Liver (tissue), 3 donors: ENCODE measurements around the gene DOC2B.

Experiments used
- ATF3 ChIP-seq: IDR thresholded peaks from 2 replicates; pipeline ENCODE4 v1.6.1; 2016; ENCODE audit warnings: antibody characterized with exemption
- CTCF ChIP-seq: fragments of 150-350 bp; IDR thresholded peaks from 2 replicates; pipeline ENCODE4 v1.5.1; 2017; ENCODE audit warnings: improper control_type of control experiment, low read depth, low read length; ENCODE audit not compliant: missing input control
- FOXA1 ChIP-seq: IDR thresholded peaks from 2 replicates; pipeline ENCODE4 v1.6.1; 2016; ENCODE audit warnings: antibody characterized with exemption
- GABPA ChIP-seq, 2 donors: IDR thresholded peaks in 1 of 2; conservative IDR thresholded peaks in 1 of 2; 2 replicates each; pipeline ENCODE4 v1.6.1; 2016; ENCODE audit warnings: antibody characterized with exemption in 2 of 2, mild to moderate bottlenecking in 1 of 2, moderate library complexity in 1 of 2
- HNF4A ChIP-seq, 2 donors: conservative IDR thresholded peaks; 2 replicates each; pipeline ENCODE4 v1.6.1; 2016; ENCODE audit warnings: antibody characterized with exemption in 2 of 2, mild to moderate bottlenecking in 2 of 2
- HNF4G ChIP-seq: IDR thresholded peaks from 2 replicates; pipeline ENCODE4 v1.6.1; 2016; ENCODE audit warnings: antibody characterized with exemption
- JUND ChIP-seq, 2 donors: IDR thresholded peaks; 2 replicates each; pipeline ENCODE4 v1.6.1; 2016; ENCODE audit warnings: antibody characterized with exemption in 2 of 2
- MAX ChIP-seq: IDR thresholded peaks from 2 replicates; pipeline ENCODE4 v1.6.1; 2016; ENCODE audit warnings: antibody characterized with exemption
- REST ChIP-seq: IDR thresholded peaks from 2 replicates; pipeline ENCODE4 v1.6.1; 2016; ENCODE audit warnings: antibody characterized with exemption, mild to moderate bottlenecking
- SP1 ChIP-seq: IDR thresholded peaks from 2 replicates; pipeline ENCODE4 v1.6.1; 2018; ENCODE audit warnings: antibody characterized with exemption, mild to moderate bottlenecking
- TAF1 ChIP-seq: conservative IDR thresholded peaks from 2 replicates; pipeline ENCODE4 v1.6.1; 2016; ENCODE audit warnings: antibody characterized with exemption, mild to moderate bottlenecking
- YY1 ChIP-seq: IDR thresholded peaks from 2 replicates; pipeline ENCODE4 v1.6.1; 2016; ENCODE audit warnings: antibody characterized with exemption, mild to moderate bottlenecking
- donor health status: healthy.
- donor health status: healthy.

- TF ChIP-seq CTCF (no peak), JUND (IDR thresholded peaks at IDR 0.05) (no peak), FOXA1 (no peak), REST (no peak), MAX (no peak), HNF4A (conservative IDR thresholded peaks at IDR 0.05) (no peak), TAF1 (no peak), YY1 (no peak), HNF4G (no peak), ATF3 (no peak), GABPA (IDR thresholded peaks at IDR 0.05 in 1 of 2, conservative IDR thresholded peaks at IDR 0.05 in 1 of 2) (no peak), SP1 (no peak)
Observed at GRCh38 chr17:171871-172270, 9.6 kb downstream of the DOC2B start.
